Erythroblast (primary cell): ENCODE results near the gene CFAP61.

Experiments used
- DNase-seq, 2 experiments: peaks; one replicate each; lab custom pipeline; 2025; lab: John Stamatoyannopoulos, UW
- GATA1 ChIP-seq: IDR thresholded peaks from 2 replicates; pipeline ENCODE4 v1.6.1; 2011; ENCODE audit warnings: low read depth, mild to moderate bottlenecking, control low read depth, low read length, moderate library complexity
- POLR2A ChIP-seq: IDR thresholded peaks from 2 replicates; pipeline ENCODE4 v1.6.1; 2011; ENCODE audit warnings: mild to moderate bottlenecking, low read length

Gene CFAP61

GRCh38 chr20:20219016-20219415 is 166.7 kb downstream of the CFAP61 start:
- no peak for DNase-seq
- TF ChIP-seq GATA1 = no peak

GRCh38 chr20:20220134-20220533 is 167.8 kb downstream of the CFAP61 start:
- TF ChIP-seq POLR2A (no peak), GATA1 (no peak)
- DNase-seq = no peak

- no peak for DNase-seq
- TF ChIP-seq GATA1 (no peak), POLR2A (no peak)
These were observed 171.6 kb downstream of the CFAP61 start for GRCh38 chr20:20223981-20224380.

- no peak for TF ChIP-seq GATA1
- TF ChIP-seq POLR2A = no peak
- DNase-seq = no peak
These were observed 172.5 kb downstream of the CFAP61 start for GRCh38 chr20:20224806-20225205.

- no peak for DNase-seq
These were observed 173.2 kb downstream of the CFAP61 start for GRCh38 chr20:20225325-20226043.

GRCh38 chr20:20226554-20226953 is 174.2 kb downstream of the CFAP61 start:
- DNase-seq = no peak
- TF ChIP-seq GATA1 = no peak
- no peak for TF ChIP-seq POLR2A

More at GRCh38 chr20:20225325-20226043, 173.2 kb downstream of the CFAP61 start:
- TF ChIP-seq POLR2A (no peak), GATA1 (no peak)

GRCh38 chr20:20227013-20227571 is 174.8 kb downstream of the CFAP61 start:
- DNase-seq = no peak
- TF ChIP-seq POLR2A = no peak
- TF ChIP-seq GATA1 = no peak

GRCh38 chr20:20228351-20228750 is 176.0 kb downstream of the CFAP61 start:
- DNase-seq = no peak
- TF ChIP-seq GATA1 = no peak

- TF ChIP-seq POLR2A (no peak), GATA1 (no peak)
- DNase-seq = no peak
These were observed 177.3 kb downstream of the CFAP61 start for GRCh38 chr20:20229595-20229994.

- no peak for DNase-seq
These were observed 178.4 kb downstream of the CFAP61 start for GRCh38 chr20:20230741-20231140.

GRCh38 chr20:20231528-20232298 is 179.4 kb downstream of the CFAP61 start:
- TF ChIP-seq GATA1 (no peak), POLR2A (no peak)
- DNase-seq = no peak

More at GRCh38 chr20:20230741-20231140, 178.4 kb downstream of the CFAP61 start:
- TF ChIP-seq POLR2A = no peak
- no peak for TF ChIP-seq GATA1

GRCh38 chr20:20233041-20233514 is 180.7 kb downstream of the CFAP61 start:
- DNase-seq = no peak

GRCh38 chr20:20235681-20236080 is 183.3 kb downstream of the CFAP61 start:
- TF ChIP-seq GATA1 = no peak
- no peak for TF ChIP-seq POLR2A

More at GRCh38 chr20:20233041-20233514, 180.7 kb downstream of the CFAP61 start:
- TF ChIP-seq GATA1 (no peak), POLR2A (no peak)

More at GRCh38 chr20:20235681-20236080, 183.3 kb downstream of the CFAP61 start:
- no peak for DNase-seq
